ENCODE results near the gene NCL. TPM values are rescaled to one million over a fixed set of nuclear protein-coding genes. Genes with fewer than 3 reads are reported as not detected.

Gene NCL
- total and polyA plus RNA-seq, 2 of the 4 experiments (the other 2 are of a cell fraction), result 267 to 289 TPM

GRCh38 chr2:231450548-231450989 lies 13.7 kb downstream of the NCL start:
- TF ChIP-seq MXI1 (IDR thresholded peaks at IDR 0.05; ENCODE audit: borderline replicate concordance, low read depth, low read length) (no peak), NFE2L2 (IDR thresholded peaks at IDR 0.05; ENCODE audit: low read depth, low read length) (no peak), MAFK (IDR thresholded peaks at IDR 0.05; ENCODE audit: low read depth, low read length) (no peak), POLR2A (IDR thresholded peaks at IDR 0.05; ENCODE audit: low read depth, low read length) (no peak; the same call in 1 of the 2 replicates), CEBPB (IDR thresholded peaks at IDR 0.05; ENCODE audit: low read depth, low read length) (no peak), RAD21 (IDR thresholded peaks at IDR 0.05; ENCODE audit: low read length) (no peak)
- in situ Hi-C loops (cut with MboI; ENCODE audit: low sequenced_read_pairs) (loop anchor here (10.0 kb wide), 1 partner anchor 346 kb away; no protein-coding TSS in a partner anchor), intact Hi-C loops (cut with micrococcal nuclease) (loop anchor here (10.0 kb wide), 1 partner anchor 546 kb away; no protein-coding TSS in a partner anchor), dilution Hi-C loops (cut with HindIII; ENCODE audit: low sequenced_read_pairs, unreplicated experiment) (no loop called here)
- no peak overlapping the region for H3K9ac ChIP-seq (ENCODE audit: low read depth, low read length)
- no peak overlapping the region for H2BK15ac ChIP-seq (ENCODE audit: low read depth, low read length)
- H3K23ac ChIP-seq (ENCODE audit: low read depth, low read length), result no peak overlapping the region
- peaks cover 29% of the 10 kb centered on the region for H3K36me3 ChIP-seq (ENCODE audit: control insufficient read depth, insufficient read depth, low read length)
- no peak overlapping the region for H4K91ac ChIP-seq (ENCODE audit: insufficient read depth, low read depth, low read length)
- no peak overlapping the region for H3K14ac ChIP-seq (replicated peaks; ENCODE audit: low read depth, low read length)
- H4K5ac ChIP-seq (ENCODE audit: low read depth, low read length), result no peak overlapping the region
- no peak overlapping the region for H4K8ac ChIP-seq (ENCODE audit: low read depth in 2 of 2, low read length in 2 of 2)
- 0 out of 4 replicates have a peak, but pooled peaks cover 0 to 7% of the 10 kb centered on the region in 2 experiments for H3K79me1 ChIP-seq (ENCODE audit: low read depth in 1 of 2, low read length in 2 of 2)
- no peak overlapping the region for H3K18ac ChIP-seq (ENCODE audit: low read depth, low read length)
- H2BK120ac ChIP-seq (ENCODE audit: low read depth, low read length), result no peak overlapping the region
- H3K4me2 ChIP-seq (ENCODE audit: low read depth, low read length), result no peak overlapping the region
- peaks cover 15% of the 10 kb centered on the region; the same call in 1 of the 2 replicates for H4K20me1 ChIP-seq (ENCODE audit: insufficient read depth, low read length)
- H2BK5ac ChIP-seq (ENCODE audit: low read depth, low read length, poor library complexity, severe bottlenecking), result no peak overlapping the region
- CTCF ChIA-PET, result no interaction called here
- no peak overlapping the region for H2BK20ac ChIP-seq (ENCODE audit: low read depth, low read length)
- peak overlapping the region; percentile 72 for H2AK9ac ChIP-seq (replicated peaks; ENCODE audit: low read depth, low read length, poor library complexity)
- no peaks in the 10 kb centered on the region for H3K9me3 ChIP-seq (ENCODE audit: control insufficient read depth, insufficient read depth, low read length)
- WGBS, 2 experiments (ENCODE audit: extremely low coverage in 2 of 2, insufficient read length in 1 of 2), result no CpG with 5 or more reads among the region's 4 CpGs
- H3K27me3 ChIP-seq (ENCODE audit: control insufficient read depth, insufficient read depth, low read length), result no peaks in the 10 kb centered on the region
- H2AFZ ChIP-seq (replicated peaks; ENCODE audit: low read length, poor library complexity), result no peak overlapping the region
- DNase-seq, result no peak
- H3K56ac ChIP-seq (ENCODE audit: extremely low read depth, insufficient read depth, low read length), result no peak overlapping the region
- H3K27ac ChIP-seq (ENCODE audit: insufficient read depth, low read length), result no peak overlapping the region
- H3K9me1 ChIP-seq (ENCODE audit: insufficient read depth, low read length), result no peaks in the 10 kb centered on the region
- H3K4ac ChIP-seq (ENCODE audit: low read depth, low read length), result no peak overlapping the region
- no peaks in the 10 kb centered on the region for H3K4me1 ChIP-seq (ENCODE audit: control insufficient read depth, insufficient read depth, low read length)
- BruUV-seq (replicated peaks), result no TSS peak
- no peak overlapping the region for H2AK5ac ChIP-seq (ENCODE audit: low read depth, low read length)
- ATAC-seq (ENCODE audit: low read depth), result no peak
- no peak overlapping the region for H3K4me3 ChIP-seq (ENCODE audit: insufficient read depth, low read depth, low read length)
- POLR2A ChIA-PET (ENCODE audit: unreplicated experiment), result interaction anchor here (0.7 kb wide), 1 partner anchor 173 kb away, joined by 4 read pairs; no protein-coding TSS in a partner anchor
